GM12865 (cell line): ENCODE data around the gene RASL11B.

ENCODE experiments used
- DNase-seq: peaks from one replicate; pipeline ENCODE4 v3.0.0; 2010; ENCODE audit warnings: low read depth
- H3K4me3 ChIP-seq: 2 replicates; pipeline ENCODE4 v1.5.1; 2011; ENCODE audit warnings: mild to moderate bottlenecking, low read depth, low read length, control low read depth
- CTCF ChIP-seq: IDR thresholded peaks from 2 replicates; pipeline ENCODE4 v1.5.1; 2011; ENCODE audit warnings: low read length, control low read depth, low read depth, inconsistent platforms; ENCODE audit not compliant: insufficient read depth; ENCODE audit errors: missing control alignments

RASL11B gene

DNA sequence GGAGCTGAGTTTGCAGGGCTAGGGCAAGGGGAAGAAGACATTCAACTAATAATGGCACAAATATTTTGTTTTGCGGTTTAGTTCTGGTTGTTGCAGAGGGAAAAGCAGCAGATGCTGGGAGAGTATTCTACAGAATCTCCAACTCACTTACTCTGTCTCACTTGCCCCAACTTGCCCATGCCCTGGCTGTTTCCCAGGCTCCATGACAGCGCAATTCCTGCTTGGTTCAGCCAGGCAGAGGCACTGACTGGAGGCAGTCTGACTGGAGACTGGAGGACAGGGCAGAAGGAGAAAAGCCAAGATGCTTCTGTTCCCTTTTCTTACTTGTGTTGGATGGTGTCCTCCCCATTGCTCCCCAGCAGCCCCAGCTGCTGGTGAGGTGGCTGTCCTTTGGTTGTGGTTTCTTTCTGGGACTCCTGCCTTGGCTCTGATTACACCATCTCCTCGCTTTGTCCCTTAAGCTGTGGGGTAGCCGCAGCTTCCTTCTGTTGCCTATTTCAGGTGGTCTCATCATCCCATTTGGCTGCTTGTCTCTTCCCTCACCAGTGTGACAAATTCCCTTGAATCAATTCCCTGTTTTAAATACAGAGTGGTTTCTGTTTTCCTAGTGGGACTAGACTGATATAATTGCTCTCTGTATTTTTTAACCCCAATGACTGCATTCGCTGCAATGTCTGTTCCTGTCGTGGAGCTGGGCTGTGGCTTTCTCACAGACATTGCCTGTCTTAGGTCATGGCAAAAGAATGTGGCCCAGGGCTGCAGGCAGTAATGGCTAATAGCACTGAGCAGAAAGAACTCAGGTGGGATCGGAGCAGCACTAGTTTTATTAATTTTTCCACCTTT lies 24.2 kb upstream of the RASL11B start:
- H3K4me3 ChIP-seq, result no peak overlapping the region
- DNase-seq, result no peak
- TF ChIP-seq CTCF, result no peak

DNA sequence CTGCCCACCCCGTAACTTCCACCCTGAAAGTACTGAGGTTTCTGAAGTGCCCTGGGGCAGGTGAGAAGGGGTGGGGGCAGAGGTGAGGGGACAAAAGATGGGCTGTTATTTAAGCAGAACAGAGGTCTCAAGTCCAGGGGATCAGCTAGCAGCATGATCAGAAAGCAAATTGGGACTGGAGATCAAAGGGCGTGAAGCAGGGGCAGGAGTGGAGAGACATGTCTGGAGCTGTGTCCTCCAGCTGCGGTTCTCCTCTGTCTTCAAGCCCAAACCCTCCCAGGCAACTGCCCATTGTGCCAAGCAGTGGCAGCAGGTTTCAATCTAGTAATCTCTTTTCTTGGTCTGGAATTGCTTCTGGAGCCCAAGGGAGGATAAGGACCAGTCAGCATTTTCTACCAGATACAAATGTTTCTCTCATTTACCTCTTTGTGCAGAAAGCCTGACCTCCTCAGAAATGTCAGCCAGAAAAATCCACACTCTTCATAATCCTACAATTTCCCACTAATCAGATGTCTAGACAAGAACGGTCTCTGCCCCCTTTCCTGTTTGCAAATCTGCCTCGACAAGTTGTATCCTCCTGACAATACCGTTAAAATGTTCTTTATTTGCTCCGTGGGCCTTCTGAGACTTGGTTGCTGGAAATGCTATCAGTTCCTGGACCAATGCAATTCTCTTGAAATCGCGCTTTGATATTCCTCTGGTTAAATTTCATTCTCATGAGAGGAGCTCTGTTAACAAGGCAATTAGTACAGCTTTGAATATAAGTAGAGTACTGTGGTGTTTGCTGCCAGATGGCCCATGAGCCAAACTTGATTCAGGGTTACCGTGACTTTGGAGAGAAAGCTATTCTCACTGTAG lies 23.2 kb upstream of the RASL11B start:
- no peak for TF ChIP-seq CTCF
- DNase-seq, result no peak
- H3K4me3 ChIP-seq, result no peak overlapping the region

DNA sequence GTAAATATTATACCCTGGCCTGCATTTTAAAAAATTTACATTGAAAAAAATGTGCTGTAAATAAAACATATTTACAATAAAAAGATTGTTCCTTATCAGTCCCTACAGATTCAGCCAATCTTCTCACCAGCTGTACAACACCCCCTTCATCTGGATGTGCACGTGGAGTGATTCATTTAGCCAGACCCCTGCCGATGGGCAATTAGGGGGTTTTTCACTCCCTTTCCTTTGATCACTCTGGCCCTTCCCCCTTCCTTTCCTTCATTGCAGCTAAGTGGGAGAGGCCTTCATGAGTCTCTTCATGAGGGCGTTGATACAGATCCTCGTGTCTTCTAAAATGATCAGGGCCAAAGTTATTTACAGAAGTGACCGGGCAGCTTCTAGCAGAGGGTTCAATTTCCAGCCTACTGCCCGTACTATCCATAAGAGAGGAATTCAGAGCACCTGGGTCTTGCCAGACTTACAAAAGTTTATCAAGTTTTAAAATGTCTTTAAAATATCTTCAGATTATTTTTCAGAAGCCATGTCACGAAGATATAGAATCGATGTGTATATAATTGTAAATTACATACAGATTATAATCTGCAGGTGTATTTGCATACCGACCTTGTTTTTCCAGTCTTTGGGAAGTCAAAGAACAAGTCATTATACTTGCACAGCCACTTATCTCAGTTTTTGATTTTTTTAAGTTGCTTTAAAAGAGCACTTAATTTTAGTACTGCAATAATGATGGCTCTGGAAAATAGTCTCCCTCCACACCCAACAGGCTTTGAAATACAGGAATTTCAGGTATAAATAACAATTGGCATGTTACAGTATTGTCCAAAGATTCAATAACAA lies 21.4 kb upstream of the RASL11B start:
- no peak overlapping the region for H3K4me3 ChIP-seq
- DNase-seq, result no peak
- TF ChIP-seq CTCF, result no peak

DNA sequence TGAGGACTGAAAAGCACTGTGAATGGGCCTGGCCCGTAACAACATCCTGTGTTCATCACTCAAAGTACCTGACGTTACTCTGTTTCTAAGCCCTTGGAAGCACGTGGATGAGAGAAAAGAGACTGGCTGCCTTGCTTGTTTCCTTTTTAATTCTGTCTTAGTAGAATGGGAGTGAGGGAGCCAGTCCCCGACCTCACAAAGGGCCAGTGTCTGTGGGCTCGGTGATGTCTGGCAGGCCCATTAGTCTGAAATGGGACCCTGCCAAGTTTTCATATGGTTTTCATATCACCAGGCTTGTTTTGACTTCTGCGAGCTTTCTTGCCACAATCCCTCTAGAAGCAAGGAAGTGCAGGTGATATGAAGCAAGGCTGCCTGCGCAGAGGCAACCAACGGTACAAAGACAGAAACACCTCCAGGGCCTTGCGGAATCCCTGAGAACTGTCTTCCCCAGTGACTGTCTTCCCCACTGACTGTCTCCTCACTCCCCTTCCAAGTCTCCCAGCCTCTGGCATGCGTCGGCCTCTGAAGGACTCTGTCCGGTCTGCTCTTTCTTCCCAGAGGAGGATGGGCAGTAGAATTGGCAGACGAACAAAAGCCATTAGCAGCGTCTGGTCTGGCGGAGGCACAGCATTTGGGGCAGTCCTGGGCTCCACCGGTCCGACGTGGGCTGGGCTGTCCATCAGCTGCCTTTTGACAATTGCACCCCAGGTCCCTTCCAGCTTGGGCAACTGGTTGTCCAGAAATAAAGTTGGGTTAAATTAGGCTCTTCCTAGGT lies 20.2 kb upstream of the RASL11B start:
- H3K4me3 ChIP-seq, result no peak overlapping the region
- DNase-seq, result no peak
- TF ChIP-seq CTCF, result no peak

DNA sequence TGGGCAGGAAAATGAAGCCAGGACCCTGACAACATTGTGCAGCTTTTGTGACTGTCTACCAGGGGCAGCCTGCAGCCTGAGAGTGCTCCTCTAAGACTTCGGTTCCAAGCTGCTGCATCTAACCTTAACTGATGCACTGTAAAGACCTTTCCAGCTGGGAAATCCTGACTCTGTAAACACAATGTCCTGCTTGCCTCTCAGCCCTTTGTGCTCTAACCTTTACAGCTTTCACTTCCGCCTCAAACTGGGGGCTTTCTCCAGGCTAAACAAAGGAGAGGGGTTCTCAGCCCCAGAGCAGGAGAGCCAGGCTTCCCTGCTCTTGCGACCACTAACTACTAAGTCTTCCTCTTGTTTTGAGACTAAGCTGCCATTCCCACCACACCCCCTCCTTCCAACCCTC lies 19.3 kb upstream of the RASL11B start:
- H3K4me3 ChIP-seq, result no peak overlapping the region
- TF ChIP-seq CTCF, result no peak
- DNase-seq, result no peak

GRCh38 chr4:52843351-52843750 lies 18.8 kb upstream of the RASL11B start:
- no peak overlapping the region for H3K4me3 ChIP-seq
- no peak for DNase-seq
- TF ChIP-seq CTCF, result no peak
